Lower leg skin (tissue), 3 donors: ENCODE measurements around the gene EID1.

Experiments
- CTCF ChIP-seq, 3 donors: fragments of 450-650 bp; IDR thresholded peaks; one replicate each; pipeline ENCODE4 v1.5.1; 2016; ENCODE audit warnings: antibody characterized with exemption in 3 of 3, mild to moderate bottlenecking in 3 of 3, moderate library complexity in 2 of 3
- POLR2A ChIP-seq, 2 donors: fragments of 450-650 bp; IDR thresholded peaks; one replicate each; pipeline ENCODE4 v1.6.1; 2016 to 2017; ENCODE audit warnings: antibody characterized with exemption in 2 of 2, mild to moderate bottlenecking in 1 of 2, moderate library complexity in 1 of 2

GRCh38 chr15:48828906-48829305, 49.0 kb upstream of the EID1 start:
- TF ChIP-seq CTCF (IDR thresholded peaks at IDR 0.05) = no peak
- no peak for TF ChIP-seq POLR2A (IDR thresholded peaks at IDR 0.05)
